Measurements from ENCODE around the gene SCN2B. TPM values are rescaled to one million over a fixed set of nuclear protein-coding genes. Genes with fewer than 3 reads are reported as not detected.

Gene SCN2B
- total RNA-seq, 3 donors from 2014 or later (not counting 1 experiment from before 2014, with no cell fraction given): not detected

- H3K4me3 Mint-ChIP-seq: no peak overlapping the region
- intact Hi-C loops (cut with micrococcal nuclease): no loop called here
- 61% methylated on average over 5 of the region's 5 CpGs for WGBS (ENCODE audit: insufficient coverage)
Measured at GRCh38 chr11:118163494-118163893, 12.9 kb downstream of the SCN2B start.

GRCh38 chr11:118162846-118163245 lies 13.6 kb downstream of the SCN2B start:
- 78% methylated on average over 2 of the region's 3 CpGs for WGBS (ENCODE audit: insufficient coverage)
- DNase-seq (no peak), ATAC-seq (no peak)
- Mint-ChIP-seq H3K27ac (no peak overlapping the region), H3K4me3 (no peak overlapping the region), H3K9me3 (no peaks in the 10 kb centered on the region), H3K4me1 (no peaks in the 10 kb centered on the region), H3K27me3 (ENCODE audit: low read depth in 2 of 2) (peaks cover 18 to 22% of the 10 kb centered on the region in 2 donors), H3K36me3 (no peaks in the 10 kb centered on the region)
- intact Hi-C loops (cut with micrococcal nuclease): no loop called here
- TF ChIP-seq CTCF (IDR thresholded peaks at IDR 0.05): no peak
- Histone ChIP-seq H3K27ac (ENCODE audit: low read length) (no peak overlapping the region), H3K27me3 (ENCODE audit: control insufficient read depth, insufficient read depth, low read length) (no peaks in the 10 kb centered on the region), H3K4me3 (ENCODE audit: low read length) (no peak overlapping the region), H3K4me1 (ENCODE audit: control insufficient read depth, insufficient read depth, low read length) (no peaks in the 10 kb centered on the region), H3K36me3 (ENCODE audit: control insufficient read depth, insufficient read depth, low read length) (no peaks in the 10 kb centered on the region), H3K9me3 (ENCODE audit: control insufficient read depth, insufficient read depth, low read length) (no peaks in the 10 kb centered on the region)

More at GRCh38 chr11:118163494-118163893, 12.9 kb downstream of the SCN2B start:
- no peaks in the 10 kb centered on the region for H3K36me3 Mint-ChIP-seq
- H3K4me3 ChIP-seq (ENCODE audit: low read length): no peak overlapping the region
- ATAC-seq (no peak), DNase-seq (no peak)
- no peaks in the 10 kb centered on the region for H3K4me1 ChIP-seq (ENCODE audit: control insufficient read depth, insufficient read depth, low read length)
- no peak overlapping the region for H3K27ac ChIP-seq (ENCODE audit: low read length)
- no peaks in the 10 kb centered on the region for H3K36me3 ChIP-seq (ENCODE audit: control insufficient read depth, insufficient read depth, low read length)
- H3K27me3 ChIP-seq (ENCODE audit: control insufficient read depth, insufficient read depth, low read length): no peaks in the 10 kb centered on the region
- no peak overlapping the region for H3K27ac Mint-ChIP-seq
- H3K4me1 Mint-ChIP-seq: no peaks in the 10 kb centered on the region
- H3K9me3 ChIP-seq (ENCODE audit: control insufficient read depth, insufficient read depth, low read length): no peaks in the 10 kb centered on the region
- H3K27me3 Mint-ChIP-seq (ENCODE audit: low read depth in 2 of 2): peaks cover 13 to 16% of the 10 kb centered on the region in 2 donors
- no peak for TF ChIP-seq CTCF (IDR thresholded peaks at IDR 0.05)
- H3K9me3 Mint-ChIP-seq: no peaks in the 10 kb centered on the region

- Histone ChIP-seq H3K36me3 (ENCODE audit: control insufficient read depth, insufficient read depth, low read length) (no peaks in the 10 kb centered on the region), H3K27me3 (ENCODE audit: control insufficient read depth, insufficient read depth, low read length) (peaks cover 5% of the 10 kb centered on the region), H3K4me3 (ENCODE audit: low read length) (no peak overlapping the region), H3K27ac (ENCODE audit: low read length) (no peak overlapping the region), H3K4me1 (ENCODE audit: control insufficient read depth, insufficient read depth, low read length) (peaks cover 3% of the 10 kb centered on the region), H3K9me3 (ENCODE audit: control insufficient read depth, insufficient read depth, low read length) (no peaks in the 10 kb centered on the region)
- no peak for DNase-seq
- no peaks in the 10 kb centered on the region for H3K9me3 Mint-ChIP-seq
- intact Hi-C loops (cut with micrococcal nuclease): no loop called here
- peaks cover 4 to 9% of the 10 kb centered on the region in 2 donors for H3K4me1 Mint-ChIP-seq
- 84% methylated on average over 6 of the region's 6 CpGs for WGBS (ENCODE audit: insufficient coverage)
- TF ChIP-seq CTCF (IDR thresholded peaks at IDR 0.05): no peak
- peaks cover 28 to 33% of the 10 kb centered on the region in 2 donors for H3K27me3 Mint-ChIP-seq (ENCODE audit: low read depth in 2 of 2)
- ATAC-seq: no peak
- H3K36me3 Mint-ChIP-seq: no peaks in the 10 kb centered on the region
- H3K4me3 Mint-ChIP-seq: no peak overlapping the region
- no peak overlapping the region for H3K27ac Mint-ChIP-seq
Measured at GRCh38 chr11:118161786-118162185, 14.7 kb downstream of the SCN2B start.

- Histone ChIP-seq H3K36me3 (ENCODE audit: control insufficient read depth, insufficient read depth, low read length) (no peaks in the 10 kb centered on the region), H3K9me3 (ENCODE audit: control insufficient read depth, insufficient read depth, low read length) (no peaks in the 10 kb centered on the region), H3K4me3 (ENCODE audit: low read length) (no peak overlapping the region), H3K27me3 (ENCODE audit: control insufficient read depth, insufficient read depth, low read length) (peaks cover 24% of the 10 kb centered on the region), H3K4me1 (ENCODE audit: control insufficient read depth, insufficient read depth, low read length) (peaks cover 16% of the 10 kb centered on the region), H3K27ac (ENCODE audit: low read length) (no peak overlapping the region)
- H3K27me3 Mint-ChIP-seq (ENCODE audit: low read depth in 2 of 2): peaks cover 53 to 60% of the 10 kb centered on the region in 2 donors
- H3K4me1 Mint-ChIP-seq: peaks cover 6 to 18% of the 10 kb centered on the region in 2 donors
- no peak overlapping the region for H3K27ac Mint-ChIP-seq
- 69% methylated on average over 9 of the region's 10 CpGs for WGBS (ENCODE audit: insufficient coverage)
- TF ChIP-seq CTCF (IDR thresholded peaks at IDR 0.05): no peak
- H3K9me3 Mint-ChIP-seq: no peaks in the 10 kb centered on the region
- intact Hi-C loops (cut with micrococcal nuclease): no loop called here
- ATAC-seq (no peak), DNase-seq (no peak)
- H3K4me3 Mint-ChIP-seq: no peak overlapping the region
- H3K36me3 Mint-ChIP-seq: no peaks in the 10 kb centered on the region
Measured at GRCh38 chr11:118157186-118157895, 19.1 kb downstream of the SCN2B start.

Data from natural killer cell (primary cell).